ENCODE data around the gene ZNF141.

ZNF141 gene

GRCh38 chr4:337143-337931 is at the start of gene ZNF141:
Gene ZNF141, plus strand, starts transcription at chr4:337814. Its CDS starts 170 bp downstream, at chr4:337984.
- peak; percentile 73 to 98 (median 95) for DNase-seq

- peak in 9 of 56 donors; percentile 1 to 57 (median 15) for DNase-seq
Measured at GRCh38 chr4:288891-289290, 48.7 kb upstream of the ZNF141 start.

- no peak for DNase-seq
Measured at GRCh38 chr4:294732-295131, 42.9 kb upstream of the ZNF141 start.

- no peak for DNase-seq
Measured at GRCh38 chr4:302381-302780, 35.2 kb upstream of the ZNF141 start.

- DNase-seq, result peak in 23 of 56 donors; percentile 4 to 62 (median 22)
Measured at GRCh38 chr4:304516-304915, 33.1 kb upstream of the ZNF141 start.

- peak in 41 of 56 donors; percentile 3 to 80 (median 46) for DNase-seq
Measured at GRCh38 chr4:304969-305680, 32.5 kb upstream of the ZNF141 start, which contains the start of gene ZNF732. Gene ZNF732, minus strand, starts transcription at chr4:305474. Its CDS starts 164 bp downstream, at chr4:305310.

- DNase-seq, result no peak
Measured at GRCh38 chr4:306551-306961, 31.1 kb upstream of the ZNF141 start.

- DNase-seq, result no peak
Measured at GRCh38 chr4:309807-310206, 27.8 kb upstream of the ZNF141 start.

- DNase-seq, result no peak
Measured at GRCh38 chr4:314296-314903, 23.2 kb upstream of the ZNF141 start.

- no peak for DNase-seq
Measured at GRCh38 chr4:328729-329128, 8.9 kb upstream of the ZNF141 start.

GRCh38 chr4:335515-335914 is 2.1 kb upstream of the ZNF141 start:
- DNase-seq, result no peak

- DNase-seq, result peak in 16 of 56 donors; percentile 1 to 46 (median 8)
Measured at GRCh38 chr4:336099-336892, 1.3 kb upstream of the ZNF141 start.

GRCh38 chr4:336893-337142 is 796 bp upstream of the ZNF141 start:
- peak in 4 of 56 donors; percentile 48 to 70 (median 52) for DNase-seq

GRCh38 chr4:337932-338758 is 531 bp downstream of the ZNF141 start:
- peak in 36 of 56 donors; percentile 17 to 78 (median 56) for DNase-seq

- no peak for DNase-seq
Measured at GRCh38 chr4:338759-339097, 1.1 kb downstream of the ZNF141 start.

- DNase-seq, result no peak
Measured at GRCh38 chr4:340011-340410, 2.4 kb downstream of the ZNF141 start.

- DNase-seq, result no peak
Measured at GRCh38 chr4:373062-373839, 35.6 kb downstream of the ZNF141 start.

- no peak for DNase-seq
Measured at GRCh38 chr4:374298-375160, 36.9 kb downstream of the ZNF141 start.
